ENCODE data around the gene RRP1. TPM values are rescaled to one million over a fixed set of nuclear protein-coding genes. Genes with fewer than 3 reads are reported as not detected.

RRP1 gene
- total RNA-seq, 1 experiment from 2014 or later = 24.9 TPM

- no peak for DNase-seq (ENCODE audit: extremely low read depth, low read depth)
Measured at GRCh38 chr21:43774163-43774562, 15.2 kb upstream of the RRP1 start.

DNA sequence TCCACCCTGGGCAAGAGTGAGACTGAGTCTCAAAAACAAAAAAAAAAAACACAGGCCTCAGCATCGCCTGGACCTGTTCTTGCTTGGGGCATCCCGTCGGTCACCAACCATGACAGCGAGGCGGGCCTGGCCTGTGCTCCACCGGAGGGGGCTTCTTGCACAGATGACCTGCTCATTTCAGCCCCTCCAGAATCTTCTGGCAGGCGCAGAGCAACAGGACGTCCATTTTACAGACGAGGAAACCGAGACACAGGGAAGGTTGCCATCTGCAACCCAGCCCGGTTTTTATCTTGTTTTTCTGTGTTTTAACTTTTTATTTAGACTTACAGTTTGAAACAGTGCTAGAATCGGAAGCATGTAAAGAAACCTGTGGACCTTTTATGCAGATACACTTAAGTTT is 14.2 kb upstream of the RRP1 start:
- DNase-seq (ENCODE audit: extremely low read depth, low read depth) = no peak

- no peak for DNase-seq (ENCODE audit: extremely low read depth, low read depth)
Measured at GRCh38 chr21:43775795-43776430, 13.5 kb upstream of the RRP1 start, which contains the start of gene CSTB. TSS of gene CSTB (minus strand) at chr21:43776308. CDS start at chr21:43776269, 39 bp downstream.

- DNase-seq (ENCODE audit: extremely low read depth, low read depth) = no peak
Measured at GRCh38 chr21:43777953-43778352, 11.4 kb upstream of the RRP1 start.

DNA sequence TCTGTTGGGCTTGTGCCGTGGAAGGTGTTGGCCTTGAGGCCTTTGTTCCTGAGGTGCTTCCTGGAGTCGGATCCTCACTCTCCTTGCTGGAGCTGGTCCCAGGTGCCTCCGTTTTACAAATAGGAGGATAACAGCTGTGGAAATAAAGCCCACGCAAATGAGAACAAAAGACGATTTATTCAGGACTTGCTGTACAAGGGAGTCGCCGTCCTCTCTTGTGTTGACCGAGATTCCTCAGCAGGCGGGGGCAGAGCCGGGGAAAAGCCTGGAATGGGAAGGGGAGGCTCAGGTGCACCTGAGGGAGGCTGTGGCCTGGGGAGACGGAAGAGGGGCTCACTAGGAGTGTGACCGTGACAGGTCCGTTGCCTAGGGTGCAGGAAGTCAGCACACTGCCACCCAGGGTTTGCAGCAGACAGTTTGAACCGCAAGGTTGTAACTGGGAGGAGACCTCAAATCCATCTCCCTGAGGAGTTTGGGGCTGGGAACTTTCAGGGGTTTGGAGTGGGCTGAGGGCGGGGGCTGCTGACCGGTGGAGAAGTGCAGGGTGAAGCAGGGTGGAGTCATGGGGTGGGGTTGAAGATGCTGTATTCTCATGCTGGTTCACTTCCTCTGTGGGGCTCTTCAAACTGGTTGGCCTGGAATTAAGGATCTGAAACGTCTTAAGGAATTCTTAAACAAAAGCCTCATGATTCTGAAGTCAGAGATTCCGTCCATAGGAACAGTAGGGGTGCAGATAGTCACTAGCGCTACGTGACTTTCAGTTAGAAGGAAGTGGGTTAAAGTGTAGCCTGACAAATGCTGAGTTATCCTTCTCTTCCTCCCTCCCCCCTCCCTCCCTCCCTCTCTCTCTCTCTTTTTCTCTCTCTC is 10.7 kb upstream of the RRP1 start:
- no peak for DNase-seq (ENCODE audit: extremely low read depth, low read depth)

DNA sequence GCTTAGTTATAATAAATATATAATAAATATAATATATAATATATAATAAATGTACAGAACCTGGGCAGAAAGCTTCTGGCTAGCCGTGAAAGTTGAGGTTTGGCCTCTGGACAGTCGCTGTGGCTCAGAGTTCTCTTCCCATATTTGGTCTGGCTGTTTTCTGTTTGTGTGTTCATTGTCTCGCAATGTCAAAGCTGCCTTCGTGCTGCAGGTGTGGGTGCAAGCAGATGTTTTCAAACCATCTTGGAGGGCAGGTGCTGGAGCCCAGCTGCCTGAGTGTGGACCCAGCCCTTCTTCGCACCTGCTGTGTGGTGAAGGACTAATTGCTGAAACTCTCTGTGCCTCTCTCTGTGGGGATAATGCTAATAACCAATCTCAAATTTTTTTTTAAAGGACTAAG is 9.7 kb upstream of the RRP1 start:
- DNase-seq (ENCODE audit: extremely low read depth, low read depth) = no peak

DNA sequence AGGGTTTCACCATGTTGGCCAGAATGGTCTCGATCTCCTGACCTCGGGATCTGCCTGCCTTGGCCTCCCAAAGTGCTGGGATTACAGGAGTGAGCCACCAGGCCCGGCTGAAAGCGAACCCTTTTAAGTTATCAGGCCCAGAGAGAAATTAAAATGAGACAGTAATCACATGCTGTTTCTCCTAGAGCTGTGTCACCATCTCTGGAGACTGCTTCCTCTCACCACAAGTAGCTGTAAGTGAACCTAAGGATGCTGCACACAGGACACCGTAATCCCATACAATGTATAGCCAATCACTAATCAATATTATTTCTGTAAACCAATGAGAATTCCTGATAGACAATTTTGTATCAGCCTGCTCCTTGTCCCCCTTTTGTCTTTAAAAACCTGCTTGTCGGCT is 7.5 kb upstream of the RRP1 start:
- no peak for DNase-seq (ENCODE audit: extremely low read depth, low read depth)

- no peak for DNase-seq (ENCODE audit: extremely low read depth, low read depth)
Measured at GRCh38 chr21:43782431-43783097, 6.8 kb upstream of the RRP1 start.

- no peak for DNase-seq (ENCODE audit: extremely low read depth, low read depth)
Measured at GRCh38 chr21:43783098-43783700, 6.2 kb upstream of the RRP1 start.

DNA sequence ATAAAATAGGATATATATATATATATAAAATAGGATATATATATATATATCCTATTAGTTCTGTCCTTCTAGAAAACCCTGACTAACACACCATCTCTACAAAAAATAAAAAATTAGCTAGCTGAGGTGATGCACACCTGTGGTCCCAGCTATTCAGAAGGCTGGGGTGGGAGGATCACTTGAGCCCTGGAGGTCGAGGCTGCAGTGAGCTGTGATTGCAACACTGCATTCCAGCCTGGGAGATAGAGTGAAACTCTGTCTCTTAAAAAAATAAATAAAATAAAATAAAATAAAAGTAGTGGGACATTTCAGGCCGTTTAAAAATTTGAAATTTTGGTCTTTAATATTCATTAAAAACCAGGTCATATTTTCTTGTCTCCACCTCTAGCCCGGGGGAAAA is 4.2 kb upstream of the RRP1 start:
- DNase-seq (ENCODE audit: extremely low read depth, low read depth) = no peak

DNA sequence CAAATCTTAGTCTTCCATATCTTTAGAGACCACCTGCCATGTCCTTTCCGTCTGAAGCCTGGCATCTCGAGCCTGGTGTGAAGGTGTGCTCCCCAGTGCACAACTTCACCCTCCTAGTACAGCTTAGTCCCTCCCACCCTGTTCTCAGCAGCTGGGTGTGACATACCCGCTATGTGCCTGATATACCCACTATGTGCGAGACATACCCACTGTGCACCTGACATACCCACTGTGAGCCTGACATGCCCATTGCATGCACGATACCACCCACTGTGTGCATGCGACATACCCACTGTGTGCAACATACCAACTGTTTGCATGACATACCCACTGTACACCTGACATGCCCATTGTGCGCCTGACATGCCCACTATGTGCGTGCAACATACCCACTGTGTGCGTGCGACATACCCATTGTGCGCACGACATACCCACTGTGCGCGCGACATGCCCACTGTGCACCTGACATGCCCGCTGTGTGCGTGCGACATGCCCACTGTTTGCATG is 3.0 kb upstream of the RRP1 start:
- DNase-seq (ENCODE audit: extremely low read depth, low read depth) = no peak

DNA sequence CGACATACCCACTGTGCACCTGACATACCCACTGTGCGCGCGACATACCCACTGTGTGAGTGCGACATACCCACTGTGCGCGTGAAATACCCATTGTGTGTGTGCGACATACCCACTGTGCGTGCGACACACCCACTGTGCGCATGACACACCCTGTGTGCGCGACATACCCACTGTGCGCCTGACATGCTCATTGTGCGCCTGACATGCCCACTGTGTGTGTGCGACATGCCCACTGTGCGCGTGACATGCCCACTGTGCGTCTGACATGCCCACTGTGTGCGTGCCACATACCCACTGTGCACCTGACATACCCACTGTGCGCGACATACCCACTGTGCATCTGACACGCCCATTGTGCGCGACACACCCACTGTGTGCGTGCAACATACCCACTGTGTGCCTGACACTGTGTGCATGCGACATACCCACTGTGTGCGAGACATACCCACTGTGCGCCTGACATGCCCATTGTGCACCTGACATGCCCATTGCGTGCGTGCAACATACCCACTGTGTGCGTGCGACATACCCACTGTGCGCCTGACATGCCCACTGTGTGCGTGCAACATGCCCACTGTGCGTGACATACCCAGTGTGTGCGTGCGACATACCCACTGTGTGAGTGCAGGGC is 2.5 kb upstream of the RRP1 start:
- no peak for DNase-seq (ENCODE audit: extremely low read depth, low read depth)

GRCh38 chr21:43790010-43790524 is 690 bp downstream of the RRP1 start:
- DNase-seq (ENCODE audit: extremely low read depth, low read depth) = no peak

- DNase-seq (ENCODE audit: extremely low read depth, low read depth) = no peak
Measured at GRCh38 chr21:43792406-43792805, 3.0 kb downstream of the RRP1 start.

DNA sequence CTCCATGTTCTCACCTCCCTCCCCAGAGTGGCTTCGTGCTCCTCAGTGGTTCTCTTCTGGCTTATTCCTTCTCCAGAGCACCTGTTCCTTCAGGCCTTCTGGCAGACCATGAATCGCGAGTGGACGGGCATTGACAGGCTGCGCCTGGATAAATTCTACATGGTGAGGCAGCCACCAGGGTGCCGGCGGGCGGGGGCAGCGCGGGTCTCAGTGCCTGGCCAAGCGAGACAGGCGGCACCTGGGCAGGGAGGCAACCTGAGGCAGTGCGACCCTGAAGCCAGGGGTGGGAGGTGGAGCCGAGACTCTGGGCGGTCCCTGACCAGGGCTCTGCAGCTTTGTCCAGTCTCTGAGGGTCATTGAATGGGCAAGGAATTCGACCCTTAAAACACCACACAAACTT is 3.9 kb downstream of the RRP1 start:
- no peak for DNase-seq (ENCODE audit: extremely low read depth, low read depth)

DNA sequence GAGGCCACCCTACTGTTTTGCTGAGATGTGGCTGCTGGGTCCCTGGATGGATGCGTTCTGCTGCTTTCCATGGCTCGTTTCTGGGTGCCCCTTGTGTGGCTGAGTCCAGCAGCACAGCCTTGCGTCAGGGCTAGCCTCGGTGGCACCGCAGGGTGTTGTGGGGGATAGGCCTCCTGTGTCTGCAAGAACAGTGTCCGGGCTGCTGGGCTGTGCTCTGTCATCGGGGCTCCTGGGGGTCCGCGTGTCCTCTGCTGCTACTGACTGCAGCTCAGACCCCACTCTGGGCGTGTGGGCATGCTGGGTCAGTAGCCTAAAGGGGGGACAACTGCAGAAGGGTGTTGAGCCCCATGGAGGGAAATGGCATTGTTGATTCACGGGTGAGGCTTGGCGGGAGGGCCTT is 4.9 kb downstream of the RRP1 start:
- no peak for DNase-seq (ENCODE audit: extremely low read depth, low read depth)

- no peak for DNase-seq (ENCODE audit: extremely low read depth, low read depth)
Measured at GRCh38 chr21:43794857-43795256, 5.5 kb downstream of the RRP1 start.

DNA sequence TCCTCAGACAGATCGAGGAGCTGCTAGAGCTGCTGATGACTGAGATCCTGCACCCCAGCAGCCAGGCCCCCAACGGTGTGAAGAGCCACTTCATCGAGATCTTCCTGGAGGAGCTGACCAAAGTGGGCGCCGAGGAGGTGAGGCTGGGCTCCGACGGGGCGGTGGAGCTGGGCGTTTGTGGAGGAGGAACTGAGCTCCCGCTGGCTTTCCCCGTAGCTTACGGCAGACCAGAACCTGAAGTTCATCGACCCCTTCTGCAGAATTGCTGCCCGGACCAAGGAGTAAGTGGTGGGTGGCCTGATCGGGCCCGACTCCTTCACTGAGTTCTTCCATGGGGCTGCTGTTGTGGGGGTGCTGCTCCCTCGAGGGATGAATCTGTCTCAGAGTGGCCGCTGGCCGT is 8.0 kb downstream of the RRP1 start:
- no peak for DNase-seq (ENCODE audit: extremely low read depth, low read depth)

GRCh38 chr21:43797925-43798715 is 8.7 kb downstream of the RRP1 start:
- DNase-seq (ENCODE audit: extremely low read depth, low read depth) = no peak

All from NCI-H460 (cell line).